AG09309 (cell line): ENCODE data around the gene WDR5.
A peak's percentile ranks its signal among the peaks of the same experiment; 100 is the strongest.

Experiments used
- DNase-seq: peaks from one replicate; pipeline ENCODE4 v3.0.0-alpha.2; 2010; ENCODE audit warnings: low read depth
- H3K4me3 ChIP-seq: 2 replicates; pipeline ENCODE4 v1.5.1; 2011; ENCODE audit warnings: mild to moderate bottlenecking, low read depth, low read length, moderate library complexity; ENCODE audit not compliant: control insufficient read depth
- CTCF ChIP-seq: IDR thresholded peaks from 2 replicates; pipeline ENCODE4 v1.5.1; 2011; ENCODE audit warnings: mild to moderate bottlenecking, low read depth, low read length, inconsistent platforms; ENCODE audit not compliant: insufficient read depth, control insufficient read depth; ENCODE audit errors: missing control alignments

Gene WDR5

GRCh38 chr9:134132208-134132870, 3.5 kb upstream of the WDR5 start:
- no peak for TF ChIP-seq CTCF
- DNase-seq: no peak
- no peak overlapping the region for H3K4me3 ChIP-seq

GRCh38 chr9:134134949-134135342, 936 bp upstream of the WDR5 start:
- H3K4me3 ChIP-seq: peak overlapping the region; percentile 98
- no peak for TF ChIP-seq CTCF
- no peak for DNase-seq

- TF ChIP-seq CTCF: no peak
- DNase-seq: no peak
- peak overlapping the region; percentile 99 for H3K4me3 ChIP-seq
Measured at GRCh38 chr9:134136118-134136995, 475 bp downstream of the WDR5 start.

GRCh38 chr9:134136996-134137299, 1.1 kb downstream of the WDR5 start:
- no peak for DNase-seq
- H3K4me3 ChIP-seq: peak overlapping the region; percentile 99
- TF ChIP-seq CTCF: no peak

GRCh38 chr9:134138292-134138691, 2.4 kb downstream of the WDR5 start:
- H3K4me3 ChIP-seq: no peak overlapping the region
- DNase-seq: no peak
- TF ChIP-seq CTCF: no peak

DNA sequence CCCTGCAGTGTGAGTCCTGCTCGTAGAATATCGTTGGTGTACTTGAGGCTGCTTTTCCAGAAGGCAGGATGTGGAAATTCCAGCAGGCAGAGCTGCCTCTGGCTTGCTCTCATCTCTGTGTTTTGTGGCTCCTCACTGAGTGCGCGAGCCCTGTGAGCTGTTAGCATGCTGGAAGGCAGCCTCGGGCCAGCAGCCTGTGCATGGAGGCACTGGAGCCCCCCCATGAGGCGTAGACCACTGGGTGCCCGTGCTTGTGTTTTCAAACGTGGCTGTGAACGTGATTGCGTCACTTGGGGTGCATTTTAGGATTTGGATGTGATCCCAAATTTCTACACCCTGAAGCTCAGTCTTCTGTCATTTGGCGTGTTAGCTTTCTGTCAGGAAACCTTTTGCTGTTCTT, 3.2 kb downstream of the WDR5 start:
- no peak for DNase-seq
- H3K4me3 ChIP-seq: no peak overlapping the region
- no peak for TF ChIP-seq CTCF
